IMR-90 (cell line): ENCODE measurements around the gene NDST1. TPM values are rescaled to one million over a fixed set of nuclear protein-coding genes. Genes with fewer than 3 reads are reported as not detected.

Source experiments
- ATAC-seq: fragments of 200-7000 bp; cut with Tn5 transposase; 2 replicates; pipeline ENCODE4 v1.9.1; 2020; ENCODE audit warnings: low read depth, mild to moderate bottlenecking, moderate library complexity
- BruUV-seq: library from RNA; stranded (reverse); fragments of 400-500 nt; replicated peaks from 2 replicates; lab custom pipeline; 2021; lab: Mats Ljungman, UMichigan
- CTCF ChIA-PET: fragments of 300-600 bp; formaldehyde crosslinking; extraction: SDS; loops from one replicate; lab custom pipeline; 2021; ENCODE audit warnings: antibody characterized with exemption; lab: Yijun Ruan, JAX
- POLR2A ChIA-PET: fragments of 300-600 bp; sonication (Branson Sonifier 250); formaldehyde crosslinking; loops from one replicate; lab custom pipeline; 2022; ENCODE audit warnings: antibody characterized with exemption; ENCODE audit not compliant: unreplicated experiment; lab: Charles Lee
- DNase-seq: peaks from one replicate; pipeline ENCODE4 v3.0.0; 2013
- H2AFZ ChIP-seq: replicated peaks from 2 replicates; pipeline ENCODE3; 2013; ENCODE audit warnings: low read length, mild to moderate bottlenecking; ENCODE audit not compliant: poor library complexity
- H2AK5ac ChIP-seq: 2 replicates; pipeline ENCODE4 v1.6.1; 2013; ENCODE audit warnings: low read depth, low read length, inconsistent platforms
- H2AK9ac ChIP-seq: replicated peaks from 2 replicates; pipeline ENCODE3; 2013; ENCODE audit warnings: mild to moderate bottlenecking, low read depth, low read length, moderate library complexity; ENCODE audit not compliant: poor library complexity
- H2BK120ac ChIP-seq: 2 replicates; pipeline ENCODE4 v1.6.1; 2013; ENCODE audit warnings: low read depth, low read length, inconsistent platforms
- H2BK15ac ChIP-seq: 3 replicates; pipeline ENCODE4 v1.6.1; 2013; ENCODE audit warnings: low read depth, low read length, inconsistent platforms
- H2BK20ac ChIP-seq: 2 replicates; pipeline ENCODE4 v1.6.1; 2013; ENCODE audit warnings: low read depth, mild to moderate bottlenecking, inconsistent platforms, low read length, moderate library complexity
- H2BK5ac ChIP-seq: 2 replicates; pipeline ENCODE4 v1.6.1; 2013; ENCODE audit warnings: mild to moderate bottlenecking, low read depth, low read length, inconsistent platforms; ENCODE audit not compliant: poor library complexity, severe bottlenecking
- H3K14ac ChIP-seq: replicated peaks from 2 replicates; pipeline ENCODE4 v1.6.1; 2013; ENCODE audit warnings: low read depth, low read length, inconsistent platforms
- H3K18ac ChIP-seq: 2 replicates; pipeline ENCODE4 v1.6.1; 2013; ENCODE audit warnings: low read depth, low read length, control low read depth
- H3K23ac ChIP-seq: 2 replicates; pipeline ENCODE4 v1.6.1; 2013; ENCODE audit warnings: low read depth, low read length, inconsistent platforms
- H3K27ac ChIP-seq: 2 replicates; pipeline ENCODE4 v1.5.1; 2013; ENCODE audit warnings: mild to moderate bottlenecking, control low read depth, low read length; ENCODE audit not compliant: insufficient read depth
- H3K27me3 ChIP-seq: 2 replicates; pipeline ENCODE4 v1.6.1; 2013; ENCODE audit warnings: low read length; ENCODE audit not compliant: control insufficient read depth, insufficient read depth
- H3K36me3 ChIP-seq: 2 replicates; pipeline ENCODE4 v1.6.1; 2013; ENCODE audit warnings: low read length, mixed read lengths; ENCODE audit not compliant: control insufficient read depth, insufficient read depth
- H3K4ac ChIP-seq: 2 replicates; pipeline ENCODE4 v1.6.1; 2013; ENCODE audit warnings: low read depth, low read length, inconsistent platforms
- H3K4me1 ChIP-seq: 2 replicates; pipeline ENCODE4 v1.6.1; 2013; ENCODE audit warnings: low read length, mixed read lengths; ENCODE audit not compliant: control insufficient read depth, insufficient read depth
- H3K4me2 ChIP-seq: 2 replicates; pipeline ENCODE4 v1.6.1; 2013; ENCODE audit warnings: low read depth, mild to moderate bottlenecking, control low read depth, low read length, moderate library complexity
- H3K4me3 ChIP-seq: 2 replicates; pipeline ENCODE4 v1.5.1; 2013; ENCODE audit warnings: low read depth, mild to moderate bottlenecking, control low read depth, low read length, moderate library complexity; ENCODE audit not compliant: insufficient read depth
- H3K56ac ChIP-seq: 2 replicates; pipeline ENCODE4 v1.6.1; 2013; ENCODE audit warnings: low read length, inconsistent platforms; ENCODE audit not compliant: insufficient read depth; ENCODE audit errors: extremely low read depth
- H3K79me1 ChIP-seq, 2 experiments: 2 replicates each; pipeline ENCODE4 v1.6.1; 2013; ENCODE audit warnings: low read length in 2 of 2, inconsistent platforms in 1 of 2, low read depth in 1 of 2
- H3K9ac ChIP-seq: 2 replicates; pipeline ENCODE4 v1.6.1; 2013; ENCODE audit warnings: low read depth, low read length, control low read depth
- H3K9me1 ChIP-seq: 2 replicates; pipeline ENCODE4 v1.6.1; 2013; ENCODE audit warnings: low read length, inconsistent platforms; ENCODE audit not compliant: insufficient read depth
- H3K9me3 ChIP-seq: 2 replicates; pipeline ENCODE4 v1.6.1; 2013; ENCODE audit warnings: low read length; ENCODE audit not compliant: control insufficient read depth, insufficient read depth
- H4K20me1 ChIP-seq: 2 replicates; pipeline ENCODE4 v1.6.1; 2013; ENCODE audit warnings: low read length, inconsistent platforms; ENCODE audit not compliant: insufficient read depth
- H4K5ac ChIP-seq: 2 replicates; pipeline ENCODE4 v1.6.1; 2013; ENCODE audit warnings: mild to moderate bottlenecking, low read depth, low read length, control low read depth
- H4K8ac ChIP-seq, 2 experiments: 2 replicates each; pipeline ENCODE4 v1.6.1; 2013; ENCODE audit warnings: low read depth in 2 of 2, low read length in 2 of 2, control low read depth in 1 of 2, inconsistent platforms in 1 of 2
- H4K91ac ChIP-seq: 2 replicates; pipeline ENCODE4 v1.6.1; 2013; ENCODE audit warnings: low read depth, low read length, inconsistent platforms; ENCODE audit not compliant: insufficient read depth
- BHLHE40 ChIP-seq: fragments of 150-350 bp; IDR thresholded peaks from 2 replicates; pipeline ENCODE4 v1.6.1; 2016; ENCODE audit warnings: mild to moderate bottlenecking, low read depth, low read length
- CEBPB ChIP-seq: IDR thresholded peaks from 2 replicates; pipeline ENCODE4 v1.6.1; 2012; ENCODE audit warnings: low read depth, low read length, improper control_type of control experiment
- CHD1 ChIP-seq: IDR thresholded peaks from 2 replicates; pipeline ENCODE4 v1.6.1; 2012; ENCODE audit warnings: low read depth, low read length, improper control_type of control experiment
- FOS ChIP-seq: fragments of 150-350 bp; IDR thresholded peaks from 2 replicates; pipeline ENCODE4 v1.6.1; 2016; ENCODE audit warnings: low read depth, low read length
- MAFK ChIP-seq: IDR thresholded peaks from 2 replicates; pipeline ENCODE4 v1.6.1; 2012; ENCODE audit warnings: low read depth, low read length, improper control_type of control experiment
- MAZ ChIP-seq: IDR thresholded peaks from 2 replicates; pipeline ENCODE4 v1.6.1; 2012; ENCODE audit warnings: low read depth, mild to moderate bottlenecking, low read length, improper control_type of control experiment, moderate library complexity, borderline replicate concordance
- MXI1 ChIP-seq: IDR thresholded peaks from 2 replicates; pipeline ENCODE4 v1.6.1; 2012; ENCODE audit warnings: low read depth, mild to moderate bottlenecking, low read length, moderate library complexity, borderline replicate concordance
- NFE2L2 ChIP-seq: fragments of 150-350 bp; IDR thresholded peaks from 2 replicates; pipeline ENCODE4 v1.6.1; 2016; ENCODE audit warnings: low read depth, mild to moderate bottlenecking, low read length
- POLR2A ChIP-seq: IDR thresholded peaks from 2 replicates; pipeline ENCODE4 v1.6.1; 2012; ENCODE audit warnings: mild to moderate bottlenecking, low read depth, low read length
- RAD21 ChIP-seq: IDR thresholded peaks from 2 replicates; pipeline ENCODE4 v1.6.1; 2012; ENCODE audit warnings: low read length, improper control_type of control experiment
- RCOR1 ChIP-seq: IDR thresholded peaks from 2 replicates; pipeline ENCODE4 v1.6.1; 2012; ENCODE audit warnings: mild to moderate bottlenecking, low read length, improper control_type of control experiment; ENCODE audit not compliant: insufficient replicate concordance
- RFX5 ChIP-seq: IDR thresholded peaks from 2 replicates; pipeline ENCODE4 v1.8.0; 2012; ENCODE audit warnings: low read depth, mild to moderate bottlenecking, low read length, moderate library complexity
- SMC3 ChIP-seq: fragments of 150-350 bp; IDR thresholded peaks from 2 replicates; pipeline ENCODE4 v1.6.1; 2016; ENCODE audit warnings: low read depth, mild to moderate bottlenecking, antibody characterized with exemption, low read length, moderate library complexity
- WGBS, 2 experiments: methylation state at CpG; one replicate each; pipeline versions ENCODE4 v1.1.5 to v1.1.7; 2013; ENCODE audit warnings: missing lambda C conversion rate in 2 of 2; ENCODE audit not compliant: insufficient read length in 1 of 2; ENCODE audit errors: extremely low coverage in 2 of 2; 5-methylcytosine and 5-hydroxymethylcytosine counted together
- dilution Hi-C: fragments of 300-500 bp; cut with HindIII; formaldehyde crosslinking; loops from one replicate; pipeline ENCODE4 v1.14.3; 2018; ENCODE audit warnings: low sequenced_read_pairs; ENCODE audit not compliant: unreplicated experiment
- in situ Hi-C: fragments of 300-500 bp; cut with MboI; formaldehyde crosslinking; loops from 3 replicates; pipeline ENCODE4 v1.14.3; 2019; ENCODE audit warnings: low sequenced_read_pairs, inconsistent platforms, mixed read lengths
- intact Hi-C: fragments of 100-400 bp; cut with micrococcal nuclease; formaldehyde crosslinking; loops from 2 replicates; pipeline ENCODE4 v1.10.0; 2022
- polyA plus RNA-seq, 3 experiments: library from polyadenylated mRNA; depleted of rRNA; stranded (reverse); fragments of >200 nt; gene quantifications; 2 replicates each; pipeline ENCODE4 v1.2.3, GENCODE V29; 2012; ENCODE audit warnings: low replicate concordance in 1 of 3
- total RNA-seq: library from RNA; depleted of rRNA; stranded (reverse); fragments of >200 nt; gene quantifications from 2 replicates; pipeline ENCODE4 v1.2.3, GENCODE V29; 2012
- TF ChIP-seq, protein P1 (sequence below): fragments of 150-350 bp; IDR thresholded peaks from 2 replicates; pipeline ENCODE4 v1.6.1; 2016; ENCODE audit warnings: low read depth, mild to moderate bottlenecking, low read length, moderate library complexity, borderline replicate concordance

Gene NDST1
- total and polyA plus RNA-seq, 2 of the 4 experiments (the other 2 are of a cell fraction) = 30.5 to 80.4 TPM

GRCh38 chr5:150549735-150550134 is 41.8 kb downstream of the NDST1 start:
- H3K27me3 ChIP-seq = no peaks in the 10 kb centered on the region
- peaks cover 4% of the 10 kb centered on the region; the same call in 1 of the 2 replicates for H3K9me1 ChIP-seq
- CTCF ChIA-PET = no interaction called here
- no peak for ATAC-seq
- H4K5ac ChIP-seq = no peak overlapping the region
- no peak overlapping the region for H3K4me2 ChIP-seq
- no peak overlapping the region for H4K91ac ChIP-seq
- intact Hi-C loops (no loop called here), dilution Hi-C loops (no loop called here), in situ Hi-C loops (loop anchor here (5.0 kb wide), 1 partner anchor 87 kb away; no protein-coding TSS in a partner anchor)
- no peak overlapping the region for H3K9ac ChIP-seq
- no peak overlapping the region for H2BK20ac ChIP-seq
- no CpG with 5 or more reads among the region's 1 CpG for WGBS, 2 experiments
- peaks cover 74% of the 10 kb centered on the region for H3K36me3 ChIP-seq
- no peak overlapping the region for H3K56ac ChIP-seq
- no peak for DNase-seq
- H2BK5ac ChIP-seq = no peak overlapping the region
- H3K18ac ChIP-seq = no peak overlapping the region
- no peak overlapping the region for H2BK15ac ChIP-seq
- no peak overlapping the region for H2AK5ac ChIP-seq
- peaks cover 27 to 47% of the 10 kb centered on the region in 2 experiments for H3K79me1 ChIP-seq
- TF ChIP-seq RCOR1 (no peak), SMC3 (no peak), NFE2L2 (no peak), POLR2A (no peak), CEBPB (no peak), FOS (no peak), MAFK (no peak), RAD21 (no peak), MXI1 (no peak), CHD1 (no peak), BHLHE40 (no peak), RFX5 (no peak), MAZ (no peak)
- TF ChIP-seq, protein P1, sequence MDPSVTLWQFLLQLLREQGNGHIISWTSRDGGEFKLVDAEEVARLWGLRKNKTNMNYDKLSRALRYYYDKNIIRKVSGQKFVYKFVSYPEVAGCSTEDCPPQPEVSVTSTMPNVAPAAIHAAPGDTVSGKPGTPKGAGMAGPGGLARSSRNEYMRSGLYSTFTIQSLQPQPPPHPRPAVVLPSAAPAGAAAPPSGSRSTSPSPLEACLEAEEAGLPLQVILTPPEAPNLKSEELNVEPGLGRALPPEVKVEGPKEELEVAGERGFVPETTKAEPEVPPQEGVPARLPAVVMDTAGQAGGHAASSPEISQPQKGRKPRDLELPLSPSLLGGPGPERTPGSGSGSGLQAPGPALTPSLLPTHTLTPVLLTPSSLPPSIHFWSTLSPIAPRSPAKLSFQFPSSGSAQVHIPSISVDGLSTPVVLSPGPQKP = no peak
- POLR2A ChIA-PET = interaction anchor here (0.6 kb wide), 1 partner anchor 13 kb away, joined by 3 read pairs; no protein-coding TSS in a partner anchor
- 0 out of 2 replicates have a peak, but pooled peaks cover 2% of the 10 kb centered on the region for H3K4me1 ChIP-seq
- H3K27ac ChIP-seq = no peak overlapping the region
- no peaks in the 10 kb centered on the region for H3K9me3 ChIP-seq
- no peak overlapping the region for H2BK120ac ChIP-seq
- no peak overlapping the region for H3K23ac ChIP-seq
- H3K4me3 ChIP-seq = no peak overlapping the region
- H4K20me1 ChIP-seq = peaks cover 6% of the 10 kb centered on the region; the same call in 1 of the 2 replicates
- no peak overlapping the region for H2AFZ ChIP-seq
- H3K4ac ChIP-seq = no peak overlapping the region
- H3K14ac ChIP-seq = no peak overlapping the region
- BruUV-seq = no TSS peak
- peak overlapping the region; percentile 55 for H2AK9ac ChIP-seq
- H4K8ac ChIP-seq = no peak overlapping the region
